Esophagus muscularis mucosa (tissue), 4 donors: ENCODE data around the gene PCSK7.

Experiments used
- CTCF ChIP-seq, 3 experiments: fragments of 200-600 bp in 2 of 3; fragments of 450-650 bp in 1 of 3; sonication (generic) in 2 of 3; IDR thresholded peaks; one replicate each; pipeline ENCODE4 v1.5.1; 2017 to 2019; ENCODE audit warnings: antibody characterized with exemption in 3 of 3, mild to moderate bottlenecking in 2 of 3, moderate library complexity in 1 of 3
- EP300 ChIP-seq: sonication (generic); formaldehyde crosslinking; IDR thresholded peaks from one replicate; pipeline ENCODE4 v1.6.1; 2017; ENCODE audit warnings: antibody characterized with exemption
- POLR2A ChIP-seq: fragments of 450-650 bp; IDR thresholded peaks from one replicate; pipeline ENCODE4 v1.6.1; 2017; ENCODE audit warnings: antibody characterized with exemption, moderate library complexity, mild to moderate bottlenecking, low read depth
- POLR2AphosphoS5 ChIP-seq, 2 donors: sonication (generic); formaldehyde crosslinking; IDR thresholded peaks; one replicate each; pipeline ENCODE4 v1.6.1; 2017; ENCODE audit warnings: antibody characterized with exemption in 2 of 2

- TF ChIP-seq CTCF (IDR thresholded peaks at IDR 0.05) (no peak), POLR2A (no peak), POLR2AphosphoS5 (IDR thresholded peaks at IDR 0.05) (no peak), EP300 (no peak)
Measured at GRCh38 chr11:117229931-117230285, 2.0 kb downstream of the PCSK7 start.
